ENCODE results near the gene ARHGAP10.

The ARHGAP10 gene

GRCh38 chr4:147731580-147732517 is at the start of gene ARHGAP10:
Gene ARHGAP10, plus strand, starts transcription at chr4:147732088. Its CDS starts 214 bp downstream, at chr4:147732302.
- H3K4me3 ChIP-seq (ENCODE audit: low read length): peak within 1 kb of the TSS; percentile 83
- no peak for TF ChIP-seq ZNF274 (IDR thresholded peaks at IDR 0.05; ENCODE audit: low read depth, low read length)

- H3K4me3 ChIP-seq (ENCODE audit: low read length): peak overlapping the region; percentile 88; the same call in 1 of the 2 replicates
- TF ChIP-seq ZNF274 (IDR thresholded peaks at IDR 0.05; ENCODE audit: low read depth, low read length): no peak
These were observed 49.1 kb upstream of the ARHGAP10 start for GRCh38 chr4:147682755-147683154.

GRCh38 chr4:147683188-147683591 is 48.7 kb upstream of the ARHGAP10 start:
- H3K4me3 ChIP-seq (ENCODE audit: low read length): peak overlapping the region; percentile 88
- TF ChIP-seq ZNF274 (IDR thresholded peaks at IDR 0.05; ENCODE audit: low read depth, low read length): no peak

- H3K4me3 ChIP-seq (ENCODE audit: low read length): peak within 1 kb of the TSS; percentile 88
- TF ChIP-seq ZNF274 (IDR thresholded peaks at IDR 0.05; ENCODE audit: low read depth, low read length): no peak
These were observed 47.9 kb upstream of the ARHGAP10 start, which contains the start of gene PRMT9 for GRCh38 chr4:147683717-147684700. Gene PRMT9, minus strand, starts transcription at chr4:147684163. Its CDS starts 176 bp downstream, at chr4:147683987.

- no peak for TF ChIP-seq ZNF274 (IDR thresholded peaks at IDR 0.05; ENCODE audit: low read depth, low read length)
These were observed 42.8 kb upstream of the ARHGAP10 start for GRCh38 chr4:147689067-147689466.

GRCh38 chr4:147691820-147692219 is 40.1 kb upstream of the ARHGAP10 start:
- no peak overlapping the region for H3K4me3 ChIP-seq (ENCODE audit: low read length)
- TF ChIP-seq ZNF274 (IDR thresholded peaks at IDR 0.05; ENCODE audit: low read depth, low read length): no peak

More at GRCh38 chr4:147689067-147689466, 42.8 kb upstream of the ARHGAP10 start:
- H3K4me3 ChIP-seq (ENCODE audit: low read length): no peak overlapping the region

GRCh38 chr4:147693218-147693617 is 38.7 kb upstream of the ARHGAP10 start:
- H3K4me3 ChIP-seq (ENCODE audit: low read length): no peak overlapping the region
- no peak for TF ChIP-seq ZNF274 (IDR thresholded peaks at IDR 0.05; ENCODE audit: low read depth, low read length)

GRCh38 chr4:147696866-147697265 is 35.0 kb upstream of the ARHGAP10 start:
- no peak overlapping the region for H3K4me3 ChIP-seq (ENCODE audit: low read length)
- no peak for TF ChIP-seq ZNF274 (IDR thresholded peaks at IDR 0.05; ENCODE audit: low read depth, low read length)

- TF ChIP-seq ZNF274 (IDR thresholded peaks at IDR 0.05; ENCODE audit: low read depth, low read length): no peak
- no peak overlapping the region for H3K4me3 ChIP-seq (ENCODE audit: low read length)
These were observed 27.0 kb upstream of the ARHGAP10 start for GRCh38 chr4:147704846-147705245.

GRCh38 chr4:147707892-147708672 is 23.8 kb upstream of the ARHGAP10 start:
- TF ChIP-seq ZNF274 (IDR thresholded peaks at IDR 0.05; ENCODE audit: low read depth, low read length): no peak
- no peak overlapping the region for H3K4me3 ChIP-seq (ENCODE audit: low read length)

GRCh38 chr4:147709999-147710398 is 21.9 kb upstream of the ARHGAP10 start:
- H3K4me3 ChIP-seq (ENCODE audit: low read length): no peak overlapping the region
- TF ChIP-seq ZNF274 (IDR thresholded peaks at IDR 0.05; ENCODE audit: low read depth, low read length): no peak

GRCh38 chr4:147714575-147715401 is 17.1 kb upstream of the ARHGAP10 start:
- TF ChIP-seq ZNF274 (IDR thresholded peaks at IDR 0.05; ENCODE audit: low read depth, low read length): no peak
- H3K4me3 ChIP-seq (ENCODE audit: low read length): no peak overlapping the region

Measured in GM08714 (cell line).